Astrocyte of the cerebellum (primary cell): ENCODE results near the gene GMDS.

Source experiments
- DNase-seq: peaks from one replicate; pipeline ENCODE4 v3.0.0-alpha.2; 2011; ENCODE audit warnings: low read depth
- H3K4me3 ChIP-seq: 2 replicates; pipeline ENCODE4 v1.5.1; 2011; ENCODE audit warnings: mild to moderate bottlenecking, low read depth, low read length, moderate library complexity
- CTCF ChIP-seq: IDR thresholded peaks from 2 replicates; pipeline ENCODE4 v1.5.1; 2012; ENCODE audit warnings: low read length, low read depth, moderate library complexity, mild to moderate bottlenecking; ENCODE audit errors: missing control alignments
- in situ Hi-C: cut with HindIII; loops from 2 replicates; pipeline ENCODE4 v1.10.0; 2017; ENCODE audit warnings: low sequenced_read_pairs

The GMDS gene

GRCh38 chr6:1630212-1630770 is 615.1 kb downstream of the GMDS start:
- H3K4me3 ChIP-seq, result no peak overlapping the region
- no peak for TF ChIP-seq CTCF
- in situ Hi-C loops, result no loop called here
- no peak for DNase-seq

GRCh38 chr6:1629316-1629715 is 616.1 kb downstream of the GMDS start:
- H3K4me3 ChIP-seq, result no peak overlapping the region
- TF ChIP-seq CTCF, result no peak
- DNase-seq, result no peak
- in situ Hi-C loops, result no loop called here

- H3K4me3 ChIP-seq, result no peak overlapping the region
- in situ Hi-C loops, result no loop called here
- DNase-seq, result no peak
- TF ChIP-seq CTCF, result no peak
These were observed 617.4 kb downstream of the GMDS start for GRCh38 chr6:1627827-1628560.

- TF ChIP-seq CTCF, result no peak
- H3K4me3 ChIP-seq, result no peak overlapping the region
- DNase-seq, result no peak
- in situ Hi-C loops, result no loop called here
These were observed 618.9 kb downstream of the GMDS start for GRCh38 chr6:1626481-1626880.

- no peak for TF ChIP-seq CTCF
- no peak for DNase-seq
- no peak overlapping the region for H3K4me3 ChIP-seq
- in situ Hi-C loops, result no loop called here
These were observed 619.5 kb downstream of the GMDS start for GRCh38 chr6:1625794-1626435.

- no peak for DNase-seq
- H3K4me3 ChIP-seq, result peak overlapping the region; percentile 49
- TF ChIP-seq CTCF, result no peak
- in situ Hi-C loops, result no loop called here
These were observed 620.3 kb downstream of the GMDS start for GRCh38 chr6:1624851-1625781.
